ENCODE results near the gene FRMD4A.

DNA sequence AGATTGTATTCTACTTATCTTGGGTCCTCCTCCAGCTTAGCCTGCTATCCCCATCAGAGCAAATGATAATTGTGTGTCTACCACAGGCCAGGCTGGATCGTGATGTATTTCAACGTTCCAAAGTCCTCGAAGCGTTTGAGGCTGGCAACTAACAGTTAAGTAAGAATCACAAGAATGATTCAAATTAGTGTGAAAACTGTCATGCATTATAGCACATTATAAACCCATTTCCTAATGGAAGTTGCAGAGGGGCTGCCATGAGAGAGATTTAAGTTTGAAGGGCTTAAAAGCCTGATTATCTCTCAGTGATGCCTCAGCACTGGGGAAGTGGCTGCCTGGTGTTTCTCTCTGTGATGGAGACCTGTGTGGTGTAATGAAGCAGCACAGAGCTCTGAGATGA is 119.1 kb downstream of the FRMD4A start:
- no peak for TF ChIP-seq POLR2A (IDR thresholded peaks at IDR 0.05)
- TF ChIP-seq, protein P1, sequence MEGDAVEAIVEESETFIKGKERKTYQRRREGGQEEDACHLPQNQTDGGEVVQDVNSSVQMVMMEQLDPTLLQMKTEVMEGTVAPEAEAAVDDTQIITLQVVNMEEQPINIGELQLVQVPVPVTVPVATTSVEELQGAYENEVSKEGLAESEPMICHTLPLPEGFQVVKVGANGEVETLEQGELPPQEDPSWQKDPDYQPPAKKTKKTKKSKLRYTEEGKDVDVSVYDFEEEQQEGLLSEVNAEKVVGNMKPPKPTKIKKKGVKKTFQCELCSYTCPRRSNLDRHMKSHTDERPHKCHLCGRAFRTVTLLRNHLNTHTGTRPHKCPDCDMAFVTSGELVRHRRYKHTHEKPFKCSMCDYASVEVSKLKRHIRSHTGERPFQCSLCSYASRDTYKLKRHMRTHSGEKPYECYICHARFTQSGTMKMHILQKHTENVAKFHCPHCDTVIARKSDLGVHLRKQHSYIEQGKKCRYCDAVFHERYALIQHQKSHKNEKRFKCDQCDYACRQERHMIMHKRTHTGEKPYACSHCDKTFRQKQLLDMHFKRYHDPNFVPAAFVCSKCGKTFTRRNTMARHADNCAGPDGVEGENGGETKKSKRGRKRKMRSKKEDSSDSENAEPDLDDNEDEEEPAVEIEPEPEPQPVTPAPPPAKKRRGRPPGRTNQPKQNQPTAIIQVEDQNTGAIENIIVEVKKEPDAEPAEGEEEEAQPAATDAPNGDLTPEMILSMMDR (IDR thresholded peaks at IDR 0.05), result no peak

Data from uterus (tissue), 2 donors.